Measurements from ENCODE around the gene EARS2.

- TF ChIP-seq CTCF (IDR thresholded peaks at IDR 0.05; ENCODE audit: borderline replicate concordance, extremely low read depth, low read length, poor library complexity, severe bottlenecking): no peak
- TF ChIP-seq EZH2 (IDR thresholded peaks at IDR 0.05; ENCODE audit: borderline replicate concordance, low read depth, low read length, severe bottlenecking): no peak
Measured at GRCh38 chr16:23579371-23579770, 22.2 kb upstream of the EARS2 start.

Data from DND-41 (cell line).